Measurements from ENCODE around the gene WDR54.
"Not testable (repeated sequence)": the region's sequence is repeated elsewhere in the genome, so short reads cannot be mapped to it uniquely, and the experiment has no call there.

Gene WDR54

DNA sequence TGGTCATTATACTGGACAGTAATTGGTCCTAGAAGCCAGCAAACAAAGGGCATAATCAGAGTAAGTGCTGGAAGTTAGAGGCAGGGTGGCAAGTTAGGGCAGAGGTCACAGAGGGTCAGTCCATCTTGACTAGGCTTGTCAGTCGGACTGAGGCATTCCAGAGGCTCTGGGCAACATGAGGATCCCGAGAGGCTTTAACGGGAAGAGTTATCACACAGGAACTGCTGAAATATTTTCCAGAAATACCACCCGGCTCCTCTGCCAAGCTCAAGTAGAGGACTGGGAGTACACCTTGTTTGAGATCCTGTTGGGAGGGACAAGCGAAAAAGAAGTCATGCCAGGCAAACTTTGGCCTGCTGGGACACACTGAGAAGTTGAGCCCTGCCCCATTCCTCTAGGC is 13.8 kb upstream of the WDR54 start:
- DNase-seq = no peak

DNA sequence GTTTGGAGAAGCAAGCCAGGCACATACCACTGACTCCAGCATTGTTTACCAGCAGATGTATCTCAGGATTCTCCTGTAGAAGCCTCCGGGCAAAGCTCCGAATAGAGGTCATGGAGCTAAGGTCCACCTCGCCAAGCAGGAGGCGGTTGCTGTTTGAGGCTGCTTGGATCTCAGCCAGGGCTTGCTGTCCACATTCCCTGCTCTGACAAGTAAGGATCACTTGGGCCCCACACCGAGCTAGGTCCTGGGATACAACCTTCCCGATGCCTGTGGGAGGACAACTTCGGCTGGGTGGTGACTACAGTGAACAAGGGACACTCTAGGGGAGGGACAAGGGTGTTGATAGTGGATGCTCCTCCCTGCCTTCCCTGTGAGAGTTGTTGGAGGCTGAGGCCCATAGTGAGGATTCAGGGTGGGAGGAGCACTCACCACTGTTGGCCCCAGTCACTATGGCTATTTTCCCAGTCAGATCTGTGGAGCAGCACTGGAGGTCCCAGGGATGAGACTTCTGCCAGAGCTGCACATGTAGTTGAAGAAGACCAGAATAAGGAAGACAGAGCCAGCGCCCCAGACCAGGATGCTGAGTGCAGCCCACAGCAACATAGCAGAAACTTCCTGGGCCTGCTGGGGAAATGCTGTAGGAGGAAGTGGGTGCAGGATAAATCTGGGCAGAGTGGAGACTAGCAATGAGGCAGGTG is 8.4 kb upstream of the WDR54 start:
- DNase-seq = no peak

DNA sequence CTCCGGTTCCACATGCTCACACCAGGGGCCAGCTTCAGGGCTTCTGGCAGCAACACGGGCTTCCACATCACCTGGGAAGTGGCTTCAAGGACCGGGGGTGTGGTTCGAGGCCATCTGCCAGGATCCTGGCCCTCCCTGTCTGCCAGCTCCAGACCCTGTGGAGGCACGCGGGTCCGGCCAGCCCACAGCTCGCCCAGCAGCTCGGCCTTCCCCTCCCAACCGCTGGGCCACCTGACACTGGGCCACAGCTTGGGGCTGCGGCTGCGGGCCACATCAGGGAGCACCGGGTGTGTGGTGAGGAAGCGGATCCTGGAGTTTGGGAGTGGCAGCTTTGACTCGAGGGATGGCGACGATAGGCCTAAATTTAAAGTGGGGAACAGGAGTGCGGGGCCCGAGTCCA is 7.1 kb upstream of the WDR54 start:
- no peak for DNase-seq

DNA sequence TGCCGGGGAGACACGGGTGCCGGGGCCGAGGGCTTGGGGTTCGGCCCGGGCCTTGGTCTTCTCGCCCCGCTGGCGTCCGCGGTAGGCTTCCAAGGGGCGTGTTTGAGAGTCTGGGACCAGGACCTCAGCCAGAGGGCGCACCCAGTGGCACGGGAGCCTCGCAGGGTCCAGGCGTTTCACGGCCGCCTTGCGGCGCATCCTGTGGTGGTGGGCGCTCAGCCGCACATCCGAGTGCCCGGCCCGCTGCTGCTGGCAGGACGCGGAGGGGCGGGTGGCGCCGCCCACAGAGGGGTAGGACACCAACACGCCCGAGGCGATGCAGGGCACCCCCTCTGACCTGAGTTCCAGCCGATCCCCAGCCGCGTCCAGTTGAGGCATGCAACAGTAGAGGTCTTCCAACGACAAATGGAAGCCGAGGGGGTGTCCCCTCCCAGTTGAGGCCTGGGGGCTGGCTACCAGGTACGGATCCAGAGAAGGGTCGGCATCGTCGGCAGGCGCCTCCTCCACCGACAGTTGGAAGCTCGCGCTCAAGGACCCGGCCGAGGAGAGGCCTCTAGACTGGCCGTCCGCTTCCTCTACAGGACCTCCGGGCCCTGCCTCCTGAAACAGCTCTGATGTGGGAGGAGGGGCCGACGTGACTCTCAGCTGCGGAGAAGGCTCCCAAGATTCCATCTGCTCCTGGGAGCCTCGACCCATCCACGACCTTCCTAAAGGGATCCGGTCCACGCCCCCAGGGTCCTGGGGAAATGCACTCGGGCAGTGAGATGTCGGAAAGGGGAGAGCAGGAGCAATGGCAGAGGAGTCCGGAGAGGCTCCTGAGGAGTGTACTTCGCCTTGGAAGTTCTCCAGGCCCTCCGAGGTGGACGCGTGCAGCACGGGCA is 6.4 kb upstream of the WDR54 start:
- DNase-seq = peak; percentile 6

GRCh38 chr2:74415762-74416395 is 5.7 kb upstream of the WDR54 start:
- DNase-seq = no peak

DNA sequence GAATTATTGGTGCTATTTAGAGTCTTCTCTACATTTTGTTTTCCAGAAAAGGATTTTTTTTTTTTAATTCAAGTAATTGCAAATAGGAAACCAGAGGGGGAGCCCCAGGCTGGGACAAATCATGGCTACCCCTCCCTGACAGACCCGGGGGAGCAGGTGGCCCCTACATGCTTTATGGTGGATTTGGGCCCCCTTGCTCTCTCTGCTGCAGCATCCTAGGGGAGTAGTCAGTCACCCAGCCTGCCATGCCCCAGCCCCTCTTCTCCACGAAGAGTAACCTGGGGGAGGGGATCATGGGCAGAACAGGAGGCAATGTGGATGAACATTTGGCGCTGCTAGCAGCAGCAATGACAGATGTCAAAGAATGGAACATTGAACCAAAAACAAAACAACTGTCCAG is 4.8 kb upstream of the WDR54 start:
- no peak for DNase-seq

GRCh38 chr2:74417197-74417596 is 4.3 kb upstream of the WDR54 start:
- DNase-seq = no peak

- no peak for DNase-seq
These were observed 3.8 kb upstream of the WDR54 start for GRCh38 chr2:74417763-74418162.

DNA sequence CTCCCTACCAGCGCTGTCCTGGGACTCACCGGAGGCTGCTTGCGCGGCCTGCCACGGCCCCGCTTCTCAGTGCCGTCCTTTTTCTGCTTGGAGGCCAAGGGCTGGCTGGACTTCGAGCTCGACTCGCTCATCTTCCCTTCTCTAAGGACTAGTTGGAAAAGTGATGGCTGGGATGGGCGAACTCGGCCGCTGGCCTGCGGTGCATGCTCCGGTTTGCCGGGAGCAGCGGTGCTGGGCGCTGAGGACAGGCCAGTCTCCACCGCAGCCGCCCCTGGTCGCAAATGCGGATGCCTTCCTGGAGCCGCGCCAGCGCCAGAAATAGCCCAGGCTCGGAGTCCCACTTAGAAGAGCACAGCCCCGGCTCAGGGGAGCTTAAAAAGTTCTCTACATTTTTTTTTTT is 3.2 kb upstream of the WDR54 start:
- no peak for DNase-seq

- DNase-seq = no peak
These were observed 2.2 kb upstream of the WDR54 start for GRCh38 chr2:74419345-74419744.

DNA sequence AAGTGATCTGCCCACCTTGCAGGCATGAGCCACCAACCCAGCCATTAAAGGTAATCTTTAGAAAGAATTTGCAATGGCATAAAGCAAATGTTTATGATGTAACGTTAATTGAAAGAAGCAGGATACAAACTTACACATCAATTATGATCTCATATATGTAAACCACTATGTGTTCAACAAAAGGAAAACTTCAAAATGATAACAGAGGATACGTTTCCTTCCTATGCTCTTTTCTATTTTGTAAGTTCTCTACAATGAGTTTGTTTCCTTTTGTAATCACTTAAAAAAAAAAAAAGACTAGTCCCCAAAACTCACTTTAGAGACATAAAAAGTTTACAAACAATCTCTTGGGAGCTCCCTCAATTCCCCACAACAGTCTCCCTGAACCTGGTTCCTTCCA is 1.5 kb upstream of the WDR54 start:
- DNase-seq = no peak

GRCh38 chr2:74420443-74421103 is 957 bp upstream of the WDR54 start:
- not testable (repeated sequence) for DNase-seq

GRCh38 chr2:74423231-74424095 is 1.9 kb downstream of the WDR54 start:
- DNase-seq = no peak

GRCh38 chr2:74424139-74424992 is 2.8 kb downstream of the WDR54 start:
- DNase-seq = no peak

DNA sequence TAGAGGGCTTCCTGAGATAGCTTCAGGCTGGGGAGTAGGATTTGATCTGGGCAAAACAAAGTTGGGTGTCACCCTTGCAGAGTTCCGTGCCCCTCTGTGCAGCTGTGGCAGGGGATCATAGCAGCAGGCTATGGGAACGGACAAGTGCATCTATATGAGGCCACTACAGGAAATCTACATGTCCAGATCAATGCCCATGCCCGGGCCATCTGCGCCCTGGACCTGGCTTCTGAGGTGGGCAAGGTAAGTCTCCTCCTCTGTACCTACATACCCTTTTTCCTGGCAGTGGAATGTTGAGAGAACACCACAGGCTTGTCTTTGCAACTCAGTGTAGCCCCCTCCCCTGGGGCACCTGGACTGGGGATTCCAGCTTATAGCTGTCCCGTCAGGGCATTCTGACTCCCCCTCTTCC is 3.5 kb downstream of the WDR54 start:
- DNase-seq = no peak

GRCh38 chr2:74425523-74425922 is 4.0 kb downstream of the WDR54 start:
- DNase-seq = no peak

- DNase-seq = no peak
These were observed 4.7 kb downstream of the WDR54 start for GRCh38 chr2:74426181-74426758.

GRCh38 chr2:74427551-74427950 is 6.0 kb downstream of the WDR54 start:
- no peak for DNase-seq

- no peak for DNase-seq
These were observed 7.1 kb downstream of the WDR54 start for GRCh38 chr2:74428675-74429074.

GRCh38 chr2:74429487-74430451 is 8.2 kb downstream of the WDR54 start:
- no peak for DNase-seq
